Hepatocyte (in vitro differentiated cells): Measurements from ENCODE around the gene PHLDA2.
"Not testable (repeated sequence)": the region's sequence is repeated elsewhere in the genome, so short reads cannot be mapped to it uniquely, and the experiment has no call there.

Source experiments
- EZH2phosphoT487 ChIP-seq: fragments of 200-600 bp; sonication (generic); IDR thresholded peaks from one replicate; pipeline ENCODE4 v1.6.1; 2018; ENCODE audit warnings: antibody characterized with exemption, mild to moderate bottlenecking, low read depth, moderate library complexity; ENCODE audit not compliant: unreplicated experiment, severe bottlenecking
- TF ChIP-seq, protein P1 (sequence below): fragments of 200-600 bp; sonication (generic); IDR thresholded peaks from 2 replicates; pipeline ENCODE4 v1.5.1; 2016; ENCODE audit warnings: antibody characterized with exemption, mild to moderate bottlenecking; ENCODE audit not compliant: poor library complexity

DNA sequence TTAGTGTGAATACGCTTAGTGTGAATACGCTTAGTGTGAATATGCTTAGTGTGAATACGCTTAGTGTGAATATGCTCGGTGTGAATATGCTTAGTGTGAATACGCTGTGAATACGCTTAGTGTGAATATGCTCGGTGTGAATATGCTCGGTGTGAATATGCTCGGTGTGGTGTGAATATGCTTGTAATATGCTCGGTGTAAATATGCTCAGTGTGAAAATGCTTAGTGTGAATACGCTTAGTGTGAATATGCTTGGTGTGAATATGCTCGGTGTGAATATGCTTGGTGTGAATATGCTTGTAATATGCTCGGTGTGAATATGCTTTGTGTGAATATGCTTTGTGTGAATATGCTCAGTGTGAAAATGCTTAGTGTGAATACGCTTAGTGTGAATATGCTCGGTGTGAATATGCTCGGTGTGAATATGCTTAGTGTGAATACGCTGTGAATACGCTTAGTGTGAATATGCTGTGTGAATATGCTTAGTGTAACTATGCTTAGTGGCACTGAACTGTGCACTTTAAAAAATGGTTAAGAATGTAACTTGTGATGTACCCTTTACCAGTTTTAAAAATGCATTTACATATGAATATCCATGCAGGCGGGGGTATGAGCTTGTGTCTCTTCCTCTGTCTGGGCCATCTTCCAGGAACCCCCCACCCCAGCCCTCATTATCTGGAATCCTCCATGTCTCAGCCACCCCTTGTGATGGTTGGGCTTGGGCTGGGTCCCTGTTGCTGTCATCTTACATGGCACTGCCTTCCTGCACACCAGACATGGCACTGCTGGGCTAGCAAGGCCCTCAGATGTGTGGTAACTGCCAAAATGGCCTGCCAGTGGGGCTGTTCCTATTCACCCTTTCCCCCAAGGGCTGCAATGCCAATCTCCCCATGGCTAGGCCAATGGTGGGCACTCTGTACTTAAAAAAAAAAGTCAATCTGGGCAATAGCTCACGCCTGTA is 9.5 kb upstream of the PHLDA2 start:
- TF ChIP-seq, protein P1, sequence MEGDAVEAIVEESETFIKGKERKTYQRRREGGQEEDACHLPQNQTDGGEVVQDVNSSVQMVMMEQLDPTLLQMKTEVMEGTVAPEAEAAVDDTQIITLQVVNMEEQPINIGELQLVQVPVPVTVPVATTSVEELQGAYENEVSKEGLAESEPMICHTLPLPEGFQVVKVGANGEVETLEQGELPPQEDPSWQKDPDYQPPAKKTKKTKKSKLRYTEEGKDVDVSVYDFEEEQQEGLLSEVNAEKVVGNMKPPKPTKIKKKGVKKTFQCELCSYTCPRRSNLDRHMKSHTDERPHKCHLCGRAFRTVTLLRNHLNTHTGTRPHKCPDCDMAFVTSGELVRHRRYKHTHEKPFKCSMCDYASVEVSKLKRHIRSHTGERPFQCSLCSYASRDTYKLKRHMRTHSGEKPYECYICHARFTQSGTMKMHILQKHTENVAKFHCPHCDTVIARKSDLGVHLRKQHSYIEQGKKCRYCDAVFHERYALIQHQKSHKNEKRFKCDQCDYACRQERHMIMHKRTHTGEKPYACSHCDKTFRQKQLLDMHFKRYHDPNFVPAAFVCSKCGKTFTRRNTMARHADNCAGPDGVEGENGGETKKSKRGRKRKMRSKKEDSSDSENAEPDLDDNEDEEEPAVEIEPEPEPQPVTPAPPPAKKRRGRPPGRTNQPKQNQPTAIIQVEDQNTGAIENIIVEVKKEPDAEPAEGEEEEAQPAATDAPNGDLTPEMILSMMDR, result not testable (repeated sequence)
- not testable (repeated sequence) for TF ChIP-seq EZH2phosphoT487
